ENCODE data around the gene GRIK4. TPM values are rescaled to one million over a fixed set of nuclear protein-coding genes. Genes with fewer than 3 reads are reported as not detected.

The GRIK4 gene
- total and polyA plus RNA-seq, 8 donors: 0.02 TPM; not detected in 7

DNA sequence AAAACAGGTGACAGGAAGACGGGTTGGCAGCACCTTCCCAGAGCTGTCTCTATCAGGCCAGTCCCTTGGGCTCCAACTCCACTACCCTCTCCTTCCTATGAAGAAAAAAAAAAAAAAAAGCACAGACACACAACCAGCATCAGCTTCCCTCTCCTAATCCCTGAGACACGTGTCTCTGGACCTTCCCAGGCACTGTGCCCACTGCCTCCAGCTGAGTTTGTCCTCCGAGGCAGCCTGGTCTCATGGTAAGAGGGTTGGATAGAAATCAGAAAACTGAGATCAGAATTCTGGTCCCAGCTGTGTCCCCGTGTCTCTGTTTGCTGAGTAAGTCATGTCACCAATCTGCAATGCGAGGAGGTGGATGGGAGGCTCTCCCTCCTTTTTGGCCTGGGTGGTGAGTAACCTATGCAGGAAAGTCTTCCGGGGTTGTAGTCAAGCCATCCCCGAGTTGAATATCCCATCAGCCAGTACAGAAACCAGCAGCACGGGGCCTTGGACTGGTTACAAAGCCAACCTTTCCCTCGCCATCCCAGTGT, 318.6 kb downstream of the GRIK4 start:
- Histone ChIP-seq H3K9me3 (no peaks in the 10 kb centered on the region), H3K27me3 (no peaks in the 10 kb centered on the region), H3K27ac (no peak overlapping the region), H3K4me3 (no peak overlapping the region), H3K4me1 (no peaks in the 10 kb centered on the region), H3K36me3 (no peaks in the 10 kb centered on the region)
- ATAC-seq (no peak), FAIRE-seq (no peak), DNase-seq (no peak)
- TF ChIP-seq, protein P1, sequence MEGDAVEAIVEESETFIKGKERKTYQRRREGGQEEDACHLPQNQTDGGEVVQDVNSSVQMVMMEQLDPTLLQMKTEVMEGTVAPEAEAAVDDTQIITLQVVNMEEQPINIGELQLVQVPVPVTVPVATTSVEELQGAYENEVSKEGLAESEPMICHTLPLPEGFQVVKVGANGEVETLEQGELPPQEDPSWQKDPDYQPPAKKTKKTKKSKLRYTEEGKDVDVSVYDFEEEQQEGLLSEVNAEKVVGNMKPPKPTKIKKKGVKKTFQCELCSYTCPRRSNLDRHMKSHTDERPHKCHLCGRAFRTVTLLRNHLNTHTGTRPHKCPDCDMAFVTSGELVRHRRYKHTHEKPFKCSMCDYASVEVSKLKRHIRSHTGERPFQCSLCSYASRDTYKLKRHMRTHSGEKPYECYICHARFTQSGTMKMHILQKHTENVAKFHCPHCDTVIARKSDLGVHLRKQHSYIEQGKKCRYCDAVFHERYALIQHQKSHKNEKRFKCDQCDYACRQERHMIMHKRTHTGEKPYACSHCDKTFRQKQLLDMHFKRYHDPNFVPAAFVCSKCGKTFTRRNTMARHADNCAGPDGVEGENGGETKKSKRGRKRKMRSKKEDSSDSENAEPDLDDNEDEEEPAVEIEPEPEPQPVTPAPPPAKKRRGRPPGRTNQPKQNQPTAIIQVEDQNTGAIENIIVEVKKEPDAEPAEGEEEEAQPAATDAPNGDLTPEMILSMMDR (IDR thresholded peaks at IDR 0.05): no peak
- intact Hi-C loops (cut with DNase I): no loop called here
- WGBS, 2 donors: 45 to 54% methylated on average over 9 of the region's 9 CpGs

DNA sequence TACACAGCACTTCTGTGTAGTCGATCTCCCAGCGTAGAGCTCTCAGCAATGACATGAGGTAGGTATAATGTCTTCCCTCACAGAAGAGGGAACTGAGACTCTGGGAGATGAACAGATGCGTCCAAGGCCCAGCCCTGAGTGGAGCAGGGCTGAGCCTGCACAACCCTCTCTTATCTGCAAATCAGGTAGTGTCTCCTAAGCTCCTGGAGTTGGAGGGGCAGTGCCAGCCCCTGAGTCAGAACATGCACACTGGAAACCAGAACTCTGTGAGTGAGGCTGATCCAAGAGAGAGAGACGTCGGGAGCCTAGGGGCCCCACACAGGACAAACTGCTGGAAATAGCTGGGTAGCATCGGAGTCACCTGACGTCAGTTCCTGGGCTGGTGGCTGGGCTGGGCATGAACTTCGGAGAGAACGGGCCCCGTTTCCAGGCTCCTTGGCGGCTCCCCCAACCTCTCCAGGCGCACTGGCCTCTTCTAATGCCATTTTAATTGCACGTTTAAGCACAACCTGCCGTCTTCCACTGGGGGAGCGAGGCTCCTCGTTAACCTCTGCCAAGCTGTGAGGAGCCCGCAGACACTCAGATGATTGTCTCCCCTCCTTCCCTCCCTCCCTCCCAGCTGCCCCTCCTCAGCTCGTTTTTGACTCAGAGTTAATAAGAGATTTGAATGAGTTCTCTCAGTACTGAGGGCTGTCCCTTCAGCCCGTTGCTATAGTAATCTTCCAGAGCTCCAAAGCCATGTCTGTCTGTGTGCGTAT, 321.1 kb downstream of the GRIK4 start:
- Histone ChIP-seq H3K9me3 (no peaks in the 10 kb centered on the region), H3K4me3 (no peak overlapping the region), H3K36me3 (no peaks in the 10 kb centered on the region), H3K27me3 (no peaks in the 10 kb centered on the region), H3K4me1 (no peaks in the 10 kb centered on the region), H3K27ac (no peak overlapping the region)
- no peak for ATAC-seq
- intact Hi-C loops (cut with DNase I): no loop called here
- TF ChIP-seq, protein P1 (IDR thresholded peaks at IDR 0.05): no peak
- 18 to 25% methylated on average over 20 of the region's 20 CpGs for WGBS, 2 donors
- FAIRE-seq: no peak
- DNase-seq: no peak

DNA sequence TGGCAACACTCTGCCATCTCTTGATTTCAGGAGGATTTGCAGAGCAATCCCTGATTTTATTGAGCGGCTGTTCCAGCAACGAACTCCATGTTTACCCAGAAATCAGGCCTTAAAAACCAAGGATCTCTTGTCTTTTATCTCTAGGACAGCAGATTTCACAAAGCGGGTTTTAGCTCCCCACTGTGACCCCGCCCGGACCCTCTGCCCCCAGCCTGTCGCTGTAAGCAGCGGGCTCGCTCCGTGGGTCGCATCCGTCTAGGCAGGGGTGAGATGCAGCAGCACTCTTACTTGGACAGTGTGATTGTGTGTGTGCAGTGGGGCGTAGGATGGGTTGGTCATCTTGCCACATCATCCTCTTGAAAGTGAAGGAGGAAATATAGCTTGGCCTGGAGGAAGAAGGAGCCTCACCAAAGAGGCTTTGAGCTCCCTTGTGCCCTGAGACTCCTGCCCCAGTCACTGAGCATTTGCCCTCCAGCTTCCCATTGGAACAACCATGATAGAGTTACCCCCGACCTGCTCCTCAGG, 323.2 kb downstream of the GRIK4 start:
- Histone ChIP-seq H3K4me1 (no peaks in the 10 kb centered on the region), H3K27ac (no peak overlapping the region), H3K4me3 (no peak overlapping the region), H3K36me3 (no peaks in the 10 kb centered on the region), H3K27me3 (no peaks in the 10 kb centered on the region), H3K9me3 (no peaks in the 10 kb centered on the region)
- FAIRE-seq: no peak
- no peak for ATAC-seq
- intact Hi-C loops (cut with DNase I): no loop called here
- TF ChIP-seq, protein P1 (IDR thresholded peaks at IDR 0.05): no peak
- DNase-seq: no peak
- WGBS, 2 donors: 70 to 74% methylated on average over 13 of the region's 13 CpGs

DNA sequence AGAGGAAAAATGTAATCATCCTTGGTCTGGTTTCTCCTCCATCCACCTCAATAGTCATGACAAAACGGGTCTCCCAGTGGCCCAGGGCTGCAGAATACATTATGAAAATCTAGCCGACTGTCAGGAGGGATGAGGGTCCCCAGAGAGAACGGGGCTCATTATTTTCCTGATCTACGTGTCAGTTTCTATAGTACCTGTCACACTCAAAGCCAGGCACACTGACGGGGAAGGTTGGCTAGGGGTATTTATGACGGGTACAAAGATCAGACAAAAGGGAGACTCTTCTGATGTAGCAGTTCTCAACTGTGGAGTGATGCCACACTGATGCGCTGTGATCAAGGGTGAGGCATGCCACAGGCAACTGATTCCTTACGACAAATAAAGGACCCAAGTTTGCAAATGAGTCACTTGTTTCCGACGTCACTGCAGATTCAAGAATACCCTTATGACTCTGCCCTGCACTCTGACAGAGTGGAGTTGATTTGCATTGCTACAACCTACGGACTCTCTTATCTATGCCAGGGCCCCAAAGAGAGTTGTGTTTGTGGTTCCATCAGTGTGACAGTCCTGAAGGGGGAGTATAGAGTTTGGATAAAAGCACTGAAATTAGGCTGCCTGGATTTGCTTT, 324.2 kb downstream of the GRIK4 start:
- TF ChIP-seq, protein P1 (IDR thresholded peaks at IDR 0.05): no peak
- WGBS, 2 donors: 53 to 54% methylated on average over 11 of the region's 11 CpGs
- no peak for ATAC-seq
- Histone ChIP-seq H3K27ac (no peak overlapping the region), H3K4me3 (no peak overlapping the region), H3K36me3 (no peaks in the 10 kb centered on the region), H3K9me3 (no peaks in the 10 kb centered on the region), H3K27me3 (no peaks in the 10 kb centered on the region), H3K4me1 (no peaks in the 10 kb centered on the region)
- intact Hi-C loops (cut with DNase I): no loop called here
- FAIRE-seq: no peak
- no peak for DNase-seq

Measured in pancreas (tissue), 10 donors.